Measurements from ENCODE around the gene SSH2.

DNA sequence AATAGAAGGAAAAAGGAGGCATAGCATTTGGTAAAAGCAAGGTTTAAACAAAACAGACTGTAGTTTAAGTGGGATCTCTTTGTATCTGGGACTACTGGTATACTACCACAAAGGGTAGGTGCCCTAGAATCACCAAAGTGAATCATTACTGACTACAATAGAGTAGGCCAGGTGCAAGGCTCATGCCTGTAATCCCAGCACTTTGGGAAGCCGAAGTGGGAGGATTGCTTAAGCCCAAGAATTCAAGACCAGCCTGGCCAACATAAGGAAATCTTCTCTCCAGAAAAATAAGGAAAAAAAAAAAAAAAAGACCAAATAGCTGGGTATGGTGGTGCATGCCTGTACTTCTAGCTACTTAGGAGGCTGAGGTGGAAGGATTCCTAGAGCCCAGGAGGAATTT is 246.5 kb downstream of the SSH2 start:
- TF ChIP-seq POLR2AphosphoS5 (IDR thresholded peaks at IDR 0.05; ENCODE audit: borderline replicate concordance, low read depth, low read length): no peak
- no peak for TF ChIP-seq EZH2 (IDR thresholded peaks at IDR 0.05)
